ENCODE data around the gene ITGAD. TPM values are rescaled to one million over a fixed set of nuclear protein-coding genes. Genes with fewer than 3 reads are reported as not detected.

The ITGAD gene
- total RNA-seq, 1 donor from 2014 or later = not detected

DNA sequence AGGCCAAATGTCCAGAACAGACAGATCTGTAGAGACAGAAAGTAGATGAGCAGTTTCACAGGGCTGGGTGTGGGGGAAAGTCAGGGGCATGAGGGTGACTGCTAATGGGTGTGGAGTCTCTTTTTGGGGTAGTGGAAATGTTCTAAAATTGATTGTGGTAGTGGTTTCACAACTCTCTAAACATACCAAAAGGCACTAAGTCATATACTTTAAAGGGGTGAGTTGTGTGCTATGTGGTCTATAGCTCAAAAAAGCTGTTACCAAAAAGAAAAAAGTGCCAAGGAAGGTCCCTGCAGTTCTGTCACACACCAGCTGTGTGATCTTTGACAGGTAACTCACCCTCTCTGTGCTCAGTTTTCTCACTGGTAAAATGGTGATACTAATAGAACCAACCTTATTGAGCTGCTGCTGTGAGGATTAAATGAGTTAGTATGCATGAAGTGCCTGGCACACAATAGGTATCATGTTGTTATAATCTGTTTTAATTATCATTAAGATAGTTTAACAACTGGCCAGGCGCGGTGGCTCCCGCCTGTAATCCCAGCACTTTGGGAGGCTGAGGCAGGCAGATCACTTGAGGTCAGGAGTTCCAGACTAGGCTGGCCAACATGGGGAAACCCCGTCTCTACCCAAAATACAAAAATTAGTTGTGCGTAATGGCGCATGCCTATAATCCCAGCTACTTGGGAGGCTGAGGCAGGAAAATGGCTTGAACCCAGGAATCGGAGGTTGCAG lies 27.8 kb upstream of the ITGAD start:
- DNase-seq (ENCODE audit: low read depth) = no peak
- no peak for TF ChIP-seq CTCF (conservative IDR thresholded peaks at IDR 0.05; ENCODE audit: low read depth, low read length)
- no peak overlapping the region for H3K4me3 ChIP-seq (ENCODE audit: low read depth, low read length)

DNA sequence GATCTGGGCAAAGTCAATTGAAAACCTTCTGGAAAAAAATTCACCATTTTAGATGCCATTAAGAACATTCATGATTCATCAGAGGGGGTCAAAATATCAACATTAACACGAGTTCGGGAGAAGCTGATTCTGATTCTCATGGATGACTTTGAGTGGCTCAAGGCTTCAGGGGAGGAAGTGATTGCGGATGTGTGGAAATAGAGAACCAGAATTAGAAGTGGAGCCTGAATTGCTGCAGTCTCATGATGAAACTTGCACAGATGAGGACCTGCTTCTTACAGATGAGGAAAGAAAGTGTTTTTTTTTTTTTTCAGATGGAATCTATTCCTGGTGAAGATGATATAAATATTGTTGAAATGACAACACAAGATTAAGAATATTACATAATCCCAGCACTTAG lies 25.3 kb upstream of the ITGAD start:
- H3K4me3 ChIP-seq (ENCODE audit: low read depth, low read length) = no peak overlapping the region
- no peak for TF ChIP-seq CTCF (conservative IDR thresholded peaks at IDR 0.05; ENCODE audit: low read depth, low read length)
- DNase-seq (ENCODE audit: low read depth) = no peak

GRCh38 chr16:31371008-31371407 lies 22.1 kb upstream of the ITGAD start:
- no peak overlapping the region for H3K4me3 ChIP-seq (ENCODE audit: low read depth, low read length)
- TF ChIP-seq CTCF (conservative IDR thresholded peaks at IDR 0.05; ENCODE audit: low read depth, low read length) = no peak
- DNase-seq (ENCODE audit: low read depth) = no peak

DNA sequence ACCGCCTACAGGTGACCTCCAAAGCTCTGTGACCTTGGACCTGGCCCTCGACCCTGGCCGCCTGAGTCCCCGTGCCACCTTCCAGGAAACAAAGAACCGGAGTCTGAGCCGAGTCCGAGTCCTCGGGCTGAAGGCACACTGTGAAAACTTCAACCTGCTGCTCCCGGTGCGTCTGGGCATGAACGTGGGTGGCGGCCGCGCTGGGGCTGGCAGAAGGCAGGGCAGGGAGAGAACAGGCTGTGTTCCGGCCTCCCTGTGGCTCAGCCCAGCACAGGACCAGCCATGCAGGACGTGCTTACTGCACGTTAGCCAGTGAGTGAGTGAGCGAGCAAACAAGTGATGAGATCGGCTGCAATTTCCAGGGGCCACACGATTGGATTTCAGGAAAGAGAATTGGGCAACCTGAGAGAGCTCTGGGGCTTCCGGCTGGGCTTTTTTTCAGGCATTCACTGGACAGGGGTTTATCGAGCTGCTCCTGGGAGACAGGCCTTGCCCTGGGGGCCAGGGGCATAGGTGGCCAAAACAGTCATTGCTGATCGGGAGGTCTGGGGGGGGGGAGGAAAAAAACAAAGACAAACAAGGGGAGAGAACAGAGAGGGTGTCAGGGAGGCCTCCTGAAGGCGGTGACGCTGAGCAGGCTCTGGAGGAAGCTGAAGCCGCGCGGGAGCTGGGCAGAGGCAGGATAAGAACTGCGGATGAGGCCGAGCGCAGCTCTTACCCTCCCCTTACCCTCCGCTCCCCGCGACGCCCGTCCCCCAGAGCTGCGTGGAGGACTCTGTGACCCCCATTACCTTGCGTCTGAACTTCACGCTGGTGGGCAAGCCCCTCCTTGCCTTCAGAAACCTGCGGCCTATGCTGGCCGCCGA lies 21.3 kb upstream of the ITGAD start:
- no peak overlapping the region for H3K4me3 ChIP-seq (ENCODE audit: low read depth, low read length)
- no peak for TF ChIP-seq CTCF (conservative IDR thresholded peaks at IDR 0.05; ENCODE audit: low read depth, low read length)
- no peak for DNase-seq (ENCODE audit: low read depth)

DNA sequence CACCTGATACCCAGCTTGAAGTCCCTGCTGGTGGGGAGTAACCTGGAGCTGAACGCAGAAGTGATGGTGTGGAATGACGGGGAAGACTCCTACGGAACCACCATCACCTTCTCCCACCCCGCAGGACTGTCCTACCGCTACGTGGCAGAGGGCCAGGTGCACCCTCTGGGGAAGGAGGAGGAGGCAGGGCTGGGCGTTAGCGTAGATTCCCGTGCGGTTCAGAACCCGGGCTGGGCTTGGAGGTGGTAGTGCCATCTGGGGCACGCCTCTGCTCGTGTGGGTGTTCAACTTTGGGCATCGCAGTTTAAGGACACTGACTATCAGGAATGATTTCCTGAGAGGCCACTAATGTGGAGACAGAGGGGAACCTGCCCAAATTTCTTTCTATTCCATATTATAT lies 19.9 kb upstream of the ITGAD start:
- H3K4me3 ChIP-seq (ENCODE audit: low read depth, low read length) = no peak overlapping the region
- TF ChIP-seq CTCF (conservative IDR thresholded peaks at IDR 0.05; ENCODE audit: low read depth, low read length) = no peak
- DNase-seq (ENCODE audit: low read depth) = no peak

DNA sequence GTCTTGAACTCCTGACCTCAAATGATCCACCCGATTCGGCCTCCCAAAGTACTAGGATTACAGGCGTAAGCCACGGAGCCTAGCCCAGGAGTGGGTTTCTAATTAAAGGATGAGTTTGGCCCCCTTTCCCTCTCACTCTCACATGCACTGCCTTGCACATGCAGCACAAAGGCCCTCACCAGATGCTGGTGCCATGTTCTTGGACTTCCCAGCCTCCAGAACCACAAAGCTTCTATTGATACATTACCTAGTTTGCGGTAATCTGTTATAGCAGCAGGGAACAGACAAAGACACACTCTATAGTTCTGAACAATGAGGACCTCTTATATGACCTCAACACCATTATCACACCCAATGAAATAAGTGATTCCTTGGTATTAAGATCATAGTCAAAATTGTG lies 17.9 kb upstream of the ITGAD start:
- DNase-seq (ENCODE audit: low read depth) = no peak
- no peak overlapping the region for H3K4me3 ChIP-seq (ENCODE audit: low read depth, low read length)
- TF ChIP-seq CTCF (conservative IDR thresholded peaks at IDR 0.05; ENCODE audit: low read depth, low read length) = no peak

All from epithelial cell of proximal tubule (primary cell).